Tibial nerve (tissue), 4 donors: ENCODE results near the gene GRAMD1A. TPM values are rescaled to one million over a fixed set of nuclear protein-coding genes. Genes with fewer than 3 reads are reported as not detected.
"Not testable (repeated sequence)": the region's sequence is repeated elsewhere in the genome, so short reads cannot be mapped to it uniquely, and the experiment has no call there.

Source experiments
- DNase-seq, 2 donors: peaks; one replicate each; pipeline ENCODE4 v3.0.0-alpha.2; 2019; ENCODE audit warnings: low spot score in 2 of 2
- H3K27ac ChIP-seq, 4 donors: fragments of 200-600 bp; sonication (generic) in 3 of 4; one replicate each; pipeline ENCODE4 v1.5.1; 2017 to 2019; ENCODE audit warnings: mild to moderate bottlenecking in 1 of 4
- H3K27me3 ChIP-seq, 2 donors: fragments of 200-600 bp; sonication (generic) in 1 of 2; one replicate each; pipeline versions ENCODE4 v1.5.1 to v1.6.0; 2017 to 2019
- H3K36me3 ChIP-seq, 3 donors: fragments of 200-600 bp; sonication (generic); one replicate each; pipeline ENCODE4 v1.5.1; 2018 to 2019
- H3K4me1 ChIP-seq, 4 donors: fragments of 200-600 bp; sonication (generic) in 3 of 4; one replicate each; pipeline ENCODE4 v1.5.1; 2017 to 2019
- H3K4me3 ChIP-seq, 4 donors: fragments of 200-600 bp; sonication (generic) in 3 of 4; one replicate each; pipeline ENCODE4 v1.5.1; 2017 to 2019; ENCODE audit warnings: mild to moderate bottlenecking in 1 of 4, moderate library complexity in 1 of 4
- H3K9me3 ChIP-seq, 4 donors: fragments of 200-600 bp; sonication (generic) in 3 of 4; one replicate each; pipeline ENCODE4 v1.5.1; 2017 to 2019
- EP300 ChIP-seq, 2 donors: sonication (generic); formaldehyde crosslinking; IDR thresholded peaks; one replicate each; pipeline ENCODE4 v1.6.1; 2017; ENCODE audit warnings: antibody characterized with exemption in 2 of 2, mild to moderate bottlenecking in 1 of 2
- POLR2A ChIP-seq, 2 donors: fragments of 450-650 bp; IDR thresholded peaks; one replicate each; pipeline ENCODE4 v1.6.1; 2017; ENCODE audit warnings: antibody characterized with exemption in 2 of 2, mild to moderate bottlenecking in 2 of 2, moderate library complexity in 2 of 2
- WGBS, 2 donors: methylation state at CpG; one replicate each; pipeline ENCODE4 v1.1.5; 2018; 5-methylcytosine and 5-hydroxymethylcytosine counted together
- total RNA-seq, 4 donors: library from RNA; depleted of rRNA; stranded (reverse); fragments of >200 nt; gene quantifications; one replicate each; pipeline ENCODE4 v1.1.0, GENCODE V29; 2016
- TF ChIP-seq, protein P1 (sequence below), 5 experiments: fragments of 200-600 bp in 3 of 5; fragments of 450-650 bp in 2 of 5; sonication (generic) in 3 of 5; IDR thresholded peaks; one replicate each; pipeline ENCODE4 v1.5.1; 2016 to 2019; ENCODE audit warnings: antibody characterized with exemption in 5 of 5, mild to moderate bottlenecking in 3 of 5, moderate library complexity in 2 of 5

The GRAMD1A gene
- total RNA-seq, 4 donors from 2014 or later, result 53.1 to 108 (median 61.6) TPM

- DNase-seq, result no peak
- Histone ChIP-seq H3K27ac (peak overlapping the region in 3 of 4 donors; percentile 26 to 38 (median 33)), H3K4me3 (no peak overlapping the region), H3K9me3 (no peaks in the 10 kb centered on the region), H3K36me3 (peaks cover 0 to 95% (median 36%) of the 10 kb centered on the region in 3 donors), H3K27me3 (no peaks in the 10 kb centered on the region), H3K4me1 (peaks cover 0 to 26% (median 12%) of the 10 kb centered on the region in 4 donors)
- TF ChIP-seq, protein P1, sequence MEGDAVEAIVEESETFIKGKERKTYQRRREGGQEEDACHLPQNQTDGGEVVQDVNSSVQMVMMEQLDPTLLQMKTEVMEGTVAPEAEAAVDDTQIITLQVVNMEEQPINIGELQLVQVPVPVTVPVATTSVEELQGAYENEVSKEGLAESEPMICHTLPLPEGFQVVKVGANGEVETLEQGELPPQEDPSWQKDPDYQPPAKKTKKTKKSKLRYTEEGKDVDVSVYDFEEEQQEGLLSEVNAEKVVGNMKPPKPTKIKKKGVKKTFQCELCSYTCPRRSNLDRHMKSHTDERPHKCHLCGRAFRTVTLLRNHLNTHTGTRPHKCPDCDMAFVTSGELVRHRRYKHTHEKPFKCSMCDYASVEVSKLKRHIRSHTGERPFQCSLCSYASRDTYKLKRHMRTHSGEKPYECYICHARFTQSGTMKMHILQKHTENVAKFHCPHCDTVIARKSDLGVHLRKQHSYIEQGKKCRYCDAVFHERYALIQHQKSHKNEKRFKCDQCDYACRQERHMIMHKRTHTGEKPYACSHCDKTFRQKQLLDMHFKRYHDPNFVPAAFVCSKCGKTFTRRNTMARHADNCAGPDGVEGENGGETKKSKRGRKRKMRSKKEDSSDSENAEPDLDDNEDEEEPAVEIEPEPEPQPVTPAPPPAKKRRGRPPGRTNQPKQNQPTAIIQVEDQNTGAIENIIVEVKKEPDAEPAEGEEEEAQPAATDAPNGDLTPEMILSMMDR (IDR thresholded peaks at IDR 0.05), result no peak
- TF ChIP-seq POLR2A (IDR thresholded peaks at IDR 0.05), result no peak
- TF ChIP-seq EP300 (IDR thresholded peaks at IDR 0.05), result no peak
- WGBS, 2 donors, result 87 to 88% methylated on average over 22 to 23 of the region's 23 CpGs
Observed at GRCh38 chr19:35013820-35014754, 14.0 kb downstream of the GRAMD1A start.

DNA sequence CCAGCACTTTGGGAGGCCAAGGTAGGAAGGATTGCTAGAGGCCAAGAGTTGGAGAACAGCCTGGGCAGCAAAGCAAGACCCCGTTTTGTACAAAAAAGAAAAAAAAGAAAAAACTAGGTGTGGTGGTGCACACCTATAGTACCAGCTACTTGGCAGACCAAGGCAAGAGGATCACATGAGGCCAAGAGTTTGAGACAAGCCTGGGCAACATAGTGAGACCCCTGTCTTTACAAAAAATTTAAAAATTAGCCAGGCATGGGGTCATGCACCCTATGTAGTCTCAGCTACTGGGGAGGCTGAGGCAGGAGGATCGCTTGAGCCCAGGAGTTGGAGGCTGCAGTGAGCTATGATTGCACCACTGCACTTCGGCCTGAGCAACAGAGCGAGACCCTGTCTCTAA lies 14.7 kb downstream of the GRAMD1A start:
- peak overlapping the region in 1 of 4 donors; percentile 6 for H3K27ac ChIP-seq
- peaks cover 2 to 95% (median 39%) of the 10 kb centered on the region in 3 donors for H3K36me3 ChIP-seq
- not testable (repeated sequence) for H3K27me3 ChIP-seq

GRCh38 chr19:35015270-35015953 lies 15.3 kb downstream of the GRAMD1A start:
- Histone ChIP-seq H3K27me3 (no peaks in the 10 kb centered on the region), H3K4me1 (peaks cover 0 to 26% (median 12%) of the 10 kb centered on the region in 4 donors), H3K4me3 (no peak overlapping the region), H3K9me3 (no peaks in the 10 kb centered on the region), H3K36me3 (peaks cover 2 to 95% (median 39%) of the 10 kb centered on the region in 3 donors), H3K27ac (peak overlapping the region in 2 of 4 donors; percentile 0 to 6)
- peak in 1 of 2 donors; percentile 40 for DNase-seq
- 57 to 88% methylated on average over 9 to 16 of the region's 16 CpGs for WGBS, 2 donors
- no peak for TF ChIP-seq POLR2A (IDR thresholded peaks at IDR 0.05)
- TF ChIP-seq EP300 (IDR thresholded peaks at IDR 0.05), result no peak
- TF ChIP-seq, protein P1 (IDR thresholded peaks at IDR 0.05), result no peak

More for the DNA sequence above, 14.7 kb downstream of the GRAMD1A start:
- peaks cover 0 to 26% (median 12%) of the 10 kb centered on the region in 4 donors for H3K4me1 ChIP-seq
- DNase-seq, H3K4me3 ChIP-seq, H3K9me3 ChIP-seq: not testable (repeated sequence)
- 94 to 95% methylated on average over 4 of the region's 4 CpGs for WGBS, 2 donors

DNA sequence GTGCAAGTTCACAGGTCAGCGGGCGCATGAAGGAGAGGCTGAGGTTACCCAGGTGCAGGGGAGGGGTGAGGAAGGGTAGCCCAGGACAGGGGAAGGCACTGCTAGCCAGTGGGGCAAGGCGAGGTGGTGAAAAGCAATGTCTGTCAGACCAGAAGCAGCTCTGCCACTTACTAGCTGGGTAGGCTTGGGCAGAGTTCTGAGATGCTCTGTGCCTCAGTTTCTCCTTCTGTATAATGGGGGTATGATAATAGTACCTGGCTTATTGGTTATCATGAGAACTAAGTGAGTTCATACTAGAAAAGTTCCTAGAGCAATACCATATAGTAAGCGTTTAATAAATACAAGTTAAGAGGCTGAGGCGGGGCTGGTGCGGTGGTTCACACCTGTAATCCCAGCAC lies 15.8 kb downstream of the GRAMD1A start:
- DNase-seq, result no peak
- Histone ChIP-seq H3K27me3 (no peaks in the 10 kb centered on the region), H3K4me3 (no peak overlapping the region), H3K9me3 (no peaks in the 10 kb centered on the region), H3K36me3 (peaks cover 2 to 95% (median 41%) of the 10 kb centered on the region in 3 donors), H3K27ac (peak overlapping the region in 1 of 4 donors; percentile 0), H3K4me1 (peaks cover 0 to 26% (median 12%) of the 10 kb centered on the region in 4 donors)
- TF ChIP-seq EP300 (IDR thresholded peaks at IDR 0.05) (no peak), POLR2A (IDR thresholded peaks at IDR 0.05) (no peak)
- TF ChIP-seq, protein P1 (IDR thresholded peaks at IDR 0.05), result no peak
- WGBS, 2 donors, result 87 to 90% methylated on average over 6 of the region's 6 CpGs

- Histone ChIP-seq H3K9me3 (no peaks in the 10 kb centered on the region), H3K27ac (peak overlapping the region in 1 of 4 donors; percentile 22), H3K4me1 (peaks cover 0 to 25% (median 12%) of the 10 kb centered on the region in 4 donors), H3K27me3 (no peaks in the 10 kb centered on the region), H3K4me3 (no peak overlapping the region), H3K36me3 (peaks cover 2 to 95% (median 46%) of the 10 kb centered on the region in 3 donors)
- DNase-seq, result no peak
- 70 to 90% methylated on average over 3 of the region's 3 CpGs for WGBS, 2 donors
- TF ChIP-seq EP300 (IDR thresholded peaks at IDR 0.05), result peak in 1 of 2 donors; percentile 26
- TF ChIP-seq, protein P1 (IDR thresholded peaks at IDR 0.05), result no peak
Observed at GRCh38 chr19:35017507-35017906, 17.4 kb downstream of the GRAMD1A start.
